CD4-positive, alpha-beta T cell (primary cell): Measurements from ENCODE around the gene SPAG9. TPM values are rescaled to one million over a fixed set of nuclear protein-coding genes. Genes with fewer than 3 reads are reported as not detected.
A peak's percentile ranks its signal among the peaks of the same experiment; 100 is the strongest.

Source experiments
- ATAC-seq: fragments of 200-7000 bp; cut with Tn5 transposase; one replicate; pipeline ENCODE4 v1.10.0; 2022; ENCODE audit warnings: mild to moderate bottlenecking; ENCODE audit not compliant: poor library complexity
- CTCF ChIA-PET: fragments of 350-600 bp; sonication (Branson Sonifier 250); formaldehyde crosslinking; loops from one replicate; lab custom pipeline; 2021; ENCODE audit warnings: antibody characterized with exemption, inconsistent platforms; lab: Charles Lee
- POLR2A ChIA-PET: fragments of 350-600 bp; sonication (Branson Sonifier 250); formaldehyde crosslinking; loops from one replicate; lab custom pipeline; 2021; ENCODE audit warnings: antibody characterized with exemption, inconsistent platforms; lab: Charles Lee
- DNase-seq, 14 experiments: peaks; one replicate each; pipeline ENCODE4 v3.0.0-alpha.2; 2013 to 2020; ENCODE audit warnings: mixed read lengths in 2 of 14
- H3K27ac ChIP-seq, 2 donors: one replicate each; pipeline versions ENCODE4 v1.5.1 to v1.7.0; 2013; ENCODE audit warnings: low read length in 2 of 2, low read depth in 1 of 2, mild to moderate bottlenecking in 1 of 2
- H3K27me3 ChIP-seq, 2 experiments: 1 replicate in 1 of 2; 2 replicates in 1 of 2; pipeline versions ENCODE4 v1.6.1 to v1.7.0; 2013; ENCODE audit warnings: low read length in 2 of 2, control low read depth in 1 of 2, mild to moderate bottlenecking in 1 of 2, moderate library complexity in 1 of 2; ENCODE audit not compliant: insufficient read depth in 2 of 2, control insufficient read depth in 1 of 2
- H3K36me3 ChIP-seq: one replicate; pipeline ENCODE4 v1.6.1; 2013; ENCODE audit warnings: low read length, control low read depth; ENCODE audit not compliant: insufficient read depth
- H3K4me1 ChIP-seq: one replicate; pipeline ENCODE4 v1.6.1; 2013; ENCODE audit warnings: low read length, control low read depth; ENCODE audit not compliant: insufficient read depth
- H3K4me3 ChIP-seq: one replicate; pipeline ENCODE4 v1.5.1; 2013; ENCODE audit warnings: mild to moderate bottlenecking, low read length, moderate library complexity
- H3K9me3 ChIP-seq, 2 experiments: 1 replicate in 1 of 2; 2 replicates in 1 of 2; pipeline versions ENCODE4 v1.6.1 to v1.7.0; 2013; ENCODE audit warnings: low read length in 2 of 2, mild to moderate bottlenecking in 2 of 2, control low read depth in 1 of 2, moderate library complexity in 1 of 2; ENCODE audit not compliant: control insufficient read depth in 1 of 2, insufficient read depth in 1 of 2
- H3K27ac Mint-ChIP-seq: one replicate; pipeline ENCODE4 v1.8.0; 2020; ENCODE audit warnings: mixed read lengths
- H3K27me3 Mint-ChIP-seq: one replicate; pipeline ENCODE4 v1.8.0; 2021; ENCODE audit warnings: mixed read lengths
- H3K36me3 Mint-ChIP-seq: one replicate; pipeline ENCODE4 v1.8.0; 2021; ENCODE audit warnings: low read depth, mixed read lengths
- H3K4me1 Mint-ChIP-seq: one replicate; pipeline ENCODE4 v1.8.0; 2021; ENCODE audit warnings: low read depth, mixed read lengths
- H3K4me3 Mint-ChIP-seq: one replicate; pipeline ENCODE4 v1.8.0; 2020; ENCODE audit warnings: mild to moderate bottlenecking, mixed read lengths
- H3K9me3 Mint-ChIP-seq: one replicate; pipeline ENCODE4 v1.8.0; 2020; ENCODE audit warnings: mixed read lengths
- CTCF ChIP-seq: fragments of 200-600 bp; IDR thresholded peaks from one replicate; pipeline ENCODE4 v1.8.0; 2022; ENCODE audit warnings: antibody characterized with exemption, mild to moderate bottlenecking
- intact Hi-C, 2 experiments: fragments of 100-400 bp; cut with DNase I in 1 of 2; cut with micrococcal nuclease in 1 of 2; formaldehyde crosslinking; loops; one replicate each; pipeline versions ENCODE4 v1.15.1 to v1.9.0; 2023 to 2025; cut with DNase I, micrococcal nuclease
- total RNA-seq, 174 experiments: library from RNA in 2 of 174; stranded (reverse) in 2 of 174; gene quantifications; one replicate each; pipeline ENCODE4 v1.2.3 and lab custom pipeline; 2021 to 2026

SPAG9 gene
- total RNA-seq, 2 experiments from 2014 or later = 60.2 to 64.6 TPM

- ATAC-seq (no peak), DNase-seq (no peak)
- H3K27ac ChIP-seq = no peak overlapping the region
- H3K4me3 Mint-ChIP-seq = no peak overlapping the region
- peak overlapping the region; percentile 86 for H3K27ac Mint-ChIP-seq
- H3K4me3 ChIP-seq = no peak overlapping the region
- ChIA-PET CTCF (no interaction called here), POLR2A (interaction anchor here (0.7 to 2.7 kb wide), 2 partner anchors 8 to 48 kb away, joined by 3 to 31 read pairs; partner anchors contain the start of gene TOB1)
- H3K36me3 Mint-ChIP-seq = no peaks in the 10 kb centered on the region
- no peaks in the 10 kb centered on the region for H3K9me3 Mint-ChIP-seq
- H3K27me3 ChIP-seq = no peaks in the 10 kb centered on the region
- no peaks in the 10 kb centered on the region for H3K9me3 ChIP-seq
- peaks cover 56% of the 10 kb centered on the region for H3K4me1 Mint-ChIP-seq
- TF ChIP-seq CTCF = no peak
- no peaks in the 10 kb centered on the region for H3K27me3 Mint-ChIP-seq
- H3K36me3 ChIP-seq = no peaks in the 10 kb centered on the region
- intact Hi-C loops = loop anchor here (5.0 kb wide), 1 partner anchor 33 kb away; no protein-coding TSS in a partner anchor
- H3K4me1 ChIP-seq = peaks cover 90% of the 10 kb centered on the region
Observed at GRCh38 chr17:50914505-50915063, 206.1 kb downstream of the SPAG9 start.

GRCh38 chr17:50913120-50913519 is 207.5 kb downstream of the SPAG9 start:
- H3K4me1 Mint-ChIP-seq = peaks cover 61% of the 10 kb centered on the region
- no peaks in the 10 kb centered on the region for H3K36me3 Mint-ChIP-seq
- Histone ChIP-seq H3K9me3 (no peaks in the 10 kb centered on the region), H3K4me3 (no peak overlapping the region), H3K27ac (no peak overlapping the region), H3K4me1 (peaks cover 90% of the 10 kb centered on the region), H3K27me3 (no peaks in the 10 kb centered on the region), H3K36me3 (no peaks in the 10 kb centered on the region)
- no peak for TF ChIP-seq CTCF
- H3K27me3 Mint-ChIP-seq = no peaks in the 10 kb centered on the region
- no peak for ATAC-seq
- intact Hi-C loops = loop anchor here (5.0 kb wide), 1 partner anchor 34 kb away; no protein-coding TSS in a partner anchor
- no peak for DNase-seq
- H3K27ac Mint-ChIP-seq = peak overlapping the region; percentile 86
- POLR2A ChIA-PET = interaction anchor here (2.7 kb wide), 1 partner anchor 47 kb away, joined by 31 read pairs; the partner anchor contains the start of gene TOB1
- no peak overlapping the region for H3K4me3 Mint-ChIP-seq
- CTCF ChIA-PET = no interaction called here
- no peaks in the 10 kb centered on the region for H3K9me3 Mint-ChIP-seq

Other genes with a start within 250 kb of the SPAG9 start
- 10 to 100 TPM; 11.0 to 15.6 TPM for gene NME1, start 32.7 kb upstream of the SPAG9 start, total RNA-seq
- 100 to 1,000 TPM; 135 to 138 TPM for gene NME2, start 45.5 kb upstream of the SPAG9 start, total RNA-seq
- gene MBTD1, start 139.2 kb upstream of the SPAG9 start, total RNA-seq = 10 to 100 TPM; 23.0 TPM
- gene UTP18, start 139.7 kb upstream of the SPAG9 start, total RNA-seq = 10 to 100 TPM; 48.5 to 49.8 TPM